Activated CD4-positive, alpha-beta T cell treated with anti-CD3 and anti-CD28 coated beads for 4 hours (primary cell): ENCODE data around the gene ARHGEF17.

Source experiments
- DNase-seq, 2 donors: peaks; one replicate each; pipeline ENCODE4 v3.0.0-alpha.2; 2020

Gene ARHGEF17

GRCh38 chr11:73396251-73396930, 88.3 kb downstream of the ARHGEF17 start:
- no peak for DNase-seq

GRCh38 chr11:73396985-73397384, 88.9 kb downstream of the ARHGEF17 start:
- no peak for DNase-seq

- no peak for DNase-seq
Observed at GRCh38 chr11:73397468-73398131, 89.5 kb downstream of the ARHGEF17 start.

- DNase-seq: no peak
Observed at GRCh38 chr11:73398132-73398526, 90.1 kb downstream of the ARHGEF17 start.

GRCh38 chr11:73398721-73399120, 90.6 kb downstream of the ARHGEF17 start:
- no peak for DNase-seq

GRCh38 chr11:73399159-73399590, 91.1 kb downstream of the ARHGEF17 start:
- DNase-seq: no peak

- no peak for DNase-seq
Observed at GRCh38 chr11:73399636-73400035, 91.6 kb downstream of the ARHGEF17 start.

GRCh38 chr11:73400293-73400692, 92.2 kb downstream of the ARHGEF17 start:
- DNase-seq: no peak

- DNase-seq: no peak
Observed at GRCh38 chr11:73401217-73401923, 93.3 kb downstream of the ARHGEF17 start.

GRCh38 chr11:73401924-73402833, 94.1 kb downstream of the ARHGEF17 start:
- DNase-seq: no peak

- no peak for DNase-seq
Observed at GRCh38 chr11:73402834-73403185, 94.7 kb downstream of the ARHGEF17 start.

- DNase-seq: no peak
Observed at GRCh38 chr11:73403541-73403940, 95.5 kb downstream of the ARHGEF17 start.

GRCh38 chr11:73404048-73404447, 96.0 kb downstream of the ARHGEF17 start:
- no peak for DNase-seq

GRCh38 chr11:73404506-73405145, 96.5 kb downstream of the ARHGEF17 start:
- no peak for DNase-seq

- no peak for DNase-seq
Observed at GRCh38 chr11:73405146-73405510, 97.1 kb downstream of the ARHGEF17 start.

GRCh38 chr11:73406131-73406530, 98.1 kb downstream of the ARHGEF17 start:
- DNase-seq: no peak

- DNase-seq: no peak
Observed at GRCh38 chr11:73406619-73407018, 98.5 kb downstream of the ARHGEF17 start.

GRCh38 chr11:73409431-73409830, 101.4 kb downstream of the ARHGEF17 start:
- DNase-seq: no peak

- no peak for DNase-seq
Observed at GRCh38 chr11:73410627-73411026, 102.6 kb downstream of the ARHGEF17 start.

- no peak for DNase-seq
Observed at GRCh38 chr11:73411031-73411430, 103.0 kb downstream of the ARHGEF17 start.

GRCh38 chr11:73412308-73412707, 104.2 kb downstream of the ARHGEF17 start:
- no peak for DNase-seq

GRCh38 chr11:73413256-73413655, 105.2 kb downstream of the ARHGEF17 start:
- DNase-seq: no peak
